Transverse colon (tissue), 4 donors: ENCODE data around the gene PACRGL. TPM values are rescaled to one million over a fixed set of nuclear protein-coding genes. Genes with fewer than 3 reads are reported as not detected.

ENCODE experiments used
- DNase-seq: peaks from one replicate; pipeline ENCODE4 v3.0.0-alpha.2; 2019
- H3K27ac ChIP-seq, 4 donors: fragments of 200-600 bp; sonication (generic); 2 replicates each; pipeline ENCODE4 v1.5.1; 2016 to 2018; ENCODE audit warnings: inconsistent platforms in 4 of 4
- H3K27me3 ChIP-seq: fragments of 200-600 bp; sonication (generic); 2 replicates; pipeline ENCODE4 v1.5.1; 2017; ENCODE audit warnings: inconsistent platforms
- H3K36me3 ChIP-seq, 4 donors: fragments of 200-600 bp; sonication (generic); 2 replicates each; pipeline ENCODE4 v1.5.1; 2017 to 2019; ENCODE audit warnings: inconsistent platforms in 4 of 4
- H3K4me1 ChIP-seq, 4 donors: fragments of 200-600 bp; sonication (generic); 2 replicates each; pipeline ENCODE4 v1.5.1; 2017 to 2020; ENCODE audit warnings: inconsistent platforms in 4 of 4
- H3K4me3 ChIP-seq, 4 donors: fragments of 200-600 bp; sonication (generic); 1 replicate in 1 of 4; 2 replicates in 3 of 4; pipeline versions ENCODE4 v1.5.1 to v1.6.1; 2017 to 2019; ENCODE audit warnings: inconsistent platforms in 4 of 4
- H3K9me3 ChIP-seq, 2 donors: fragments of 200-600 bp; sonication (generic); 2 replicates each; pipeline ENCODE4 v1.5.1; 2017 to 2019; ENCODE audit warnings: inconsistent platforms in 2 of 2
- EP300 ChIP-seq: sonication (generic); formaldehyde crosslinking; IDR thresholded peaks from one replicate; pipeline ENCODE4 v1.6.1; 2017; ENCODE audit warnings: antibody characterized with exemption, low read depth
- POLR2A ChIP-seq: fragments of 450-650 bp; IDR thresholded peaks from one replicate; pipeline ENCODE4 v1.6.1; 2016; ENCODE audit warnings: antibody characterized with exemption, mild to moderate bottlenecking, moderate library complexity
- POLR2AphosphoS5 ChIP-seq, 3 donors: sonication (generic); formaldehyde crosslinking; IDR thresholded peaks; one replicate each; pipeline ENCODE4 v1.6.1; 2016; ENCODE audit warnings: antibody characterized with exemption in 3 of 3
- WGBS, 2 donors: methylation state at CpG; one replicate each; pipeline ENCODE4 v1.1.5; 2018; ENCODE audit warnings: low coverage in 1 of 2; 5-methylcytosine and 5-hydroxymethylcytosine counted together
- in situ Hi-C, 4 donors: fragments of 200-750 bp; cut with MboI; loops; one replicate each; pipeline versions ENCODE4 v1.15.0 to v1.15.1; 2017; ENCODE audit warnings: low sequenced_read_pairs in 3 of 4, low pct_ligation_motif_present in 1 of 4, low pct_unique_long_range_greater_than_20kb in 1 of 4
- intact Hi-C: fragments of 100-400 bp; cut with DNase I; formaldehyde crosslinking; loops from one replicate; pipeline ENCODE4 v1.15.1; 2023; ENCODE audit warnings: low total_unique reads
- total RNA-seq, 4 donors: library from RNA; depleted of rRNA; stranded (reverse); fragments of >200 nt; gene quantifications; one replicate each; pipeline ENCODE4 v1.1.0, GENCODE V29; 2016
- TF ChIP-seq, protein P1 (sequence below), 5 experiments: fragments of 200-600 bp in 3 of 5; fragments of 450-650 bp in 2 of 5; sonication (generic) in 3 of 5; IDR thresholded peaks; 1 replicate in 2 of 5; 2 replicates in 3 of 5; pipeline ENCODE4 v1.5.1; 2016 to 2017; ENCODE audit warnings: antibody characterized with exemption in 5 of 5, inconsistent platforms in 3 of 5, mild to moderate bottlenecking in 2 of 5, moderate library complexity in 1 of 5

The PACRGL gene
- 10 to 100 TPM; 22.5 to 77.5 (median 40.1) TPM for total RNA-seq

DNA sequence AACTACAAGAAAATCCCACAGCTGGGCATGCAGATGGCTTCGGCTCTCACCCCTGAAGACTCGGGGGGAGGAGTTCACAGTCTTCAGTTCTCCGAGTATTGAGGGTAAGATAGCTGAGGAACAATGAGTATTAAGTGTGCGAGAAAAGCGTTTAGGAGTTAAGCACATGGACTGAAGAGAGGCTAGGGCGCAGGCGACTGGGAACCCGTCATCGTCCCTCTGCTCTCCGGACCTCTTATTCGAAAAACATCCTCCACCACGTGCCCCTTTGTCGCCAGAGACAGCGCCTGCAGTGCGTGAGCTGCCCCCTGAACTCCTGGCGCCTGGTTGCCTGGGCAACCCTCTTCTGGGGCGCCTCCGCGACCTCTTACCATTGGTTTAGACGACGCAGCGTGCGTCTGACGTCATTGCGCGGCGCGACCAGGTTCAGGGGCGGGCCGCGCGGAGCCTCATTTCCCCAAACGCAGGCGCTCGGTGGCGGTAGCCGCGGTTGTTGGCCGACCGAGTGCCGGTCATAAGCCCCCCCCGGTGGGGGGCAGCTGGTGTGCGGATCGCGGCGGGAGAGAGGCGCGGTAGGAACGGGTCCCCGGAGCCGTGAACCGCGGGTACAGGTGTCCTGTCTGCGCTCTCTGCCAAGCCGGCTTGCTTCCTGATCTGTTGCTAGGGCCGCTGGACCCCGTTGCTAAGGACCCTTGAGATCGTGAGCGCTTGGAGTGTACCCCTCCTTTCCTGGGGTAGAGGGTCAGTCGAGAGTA, at the start of gene PACRGL:
PACRGL (plus strand) TSS at position 452 of the 755 bp plus-strand sequence. CDS start 4,024 bp downstream, outside the sequence.
- H3K9me3 ChIP-seq = no peaks in the 10 kb centered on the region
- peak; percentile 71 for TF ChIP-seq POLR2A
- TF ChIP-seq EP300 = no peak
- TF ChIP-seq POLR2AphosphoS5 (IDR thresholded peaks at IDR 0.05) = peak; percentile 67 to 78 (median 73)
- TF ChIP-seq, protein P1, sequence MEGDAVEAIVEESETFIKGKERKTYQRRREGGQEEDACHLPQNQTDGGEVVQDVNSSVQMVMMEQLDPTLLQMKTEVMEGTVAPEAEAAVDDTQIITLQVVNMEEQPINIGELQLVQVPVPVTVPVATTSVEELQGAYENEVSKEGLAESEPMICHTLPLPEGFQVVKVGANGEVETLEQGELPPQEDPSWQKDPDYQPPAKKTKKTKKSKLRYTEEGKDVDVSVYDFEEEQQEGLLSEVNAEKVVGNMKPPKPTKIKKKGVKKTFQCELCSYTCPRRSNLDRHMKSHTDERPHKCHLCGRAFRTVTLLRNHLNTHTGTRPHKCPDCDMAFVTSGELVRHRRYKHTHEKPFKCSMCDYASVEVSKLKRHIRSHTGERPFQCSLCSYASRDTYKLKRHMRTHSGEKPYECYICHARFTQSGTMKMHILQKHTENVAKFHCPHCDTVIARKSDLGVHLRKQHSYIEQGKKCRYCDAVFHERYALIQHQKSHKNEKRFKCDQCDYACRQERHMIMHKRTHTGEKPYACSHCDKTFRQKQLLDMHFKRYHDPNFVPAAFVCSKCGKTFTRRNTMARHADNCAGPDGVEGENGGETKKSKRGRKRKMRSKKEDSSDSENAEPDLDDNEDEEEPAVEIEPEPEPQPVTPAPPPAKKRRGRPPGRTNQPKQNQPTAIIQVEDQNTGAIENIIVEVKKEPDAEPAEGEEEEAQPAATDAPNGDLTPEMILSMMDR (IDR thresholded peaks at IDR 0.05) = no peak
- peak within 1 kb of the TSS; percentile 93 to 99 (median 96) for H3K4me3 ChIP-seq
- H3K4me1 ChIP-seq = peaks cover 6 to 19% (median 14%) of the 10 kb centered on the region in 4 donors
- DNase-seq = peak; percentile 95
- H3K27ac ChIP-seq = peak within 1 kb of the TSS; percentile 82 to 94 (median 87)
- intact Hi-C loops (no loop called here), in situ Hi-C loops (no loop called here)
- H3K27me3 ChIP-seq = no peaks in the 10 kb centered on the region
- WGBS, 2 donors = 0% methylated on average over 3 to 60 of the region's 60 CpGs
- peaks cover 0 to 4% (median 0%) of the 10 kb centered on the region in 4 donors for H3K36me3 ChIP-seq

DNA sequence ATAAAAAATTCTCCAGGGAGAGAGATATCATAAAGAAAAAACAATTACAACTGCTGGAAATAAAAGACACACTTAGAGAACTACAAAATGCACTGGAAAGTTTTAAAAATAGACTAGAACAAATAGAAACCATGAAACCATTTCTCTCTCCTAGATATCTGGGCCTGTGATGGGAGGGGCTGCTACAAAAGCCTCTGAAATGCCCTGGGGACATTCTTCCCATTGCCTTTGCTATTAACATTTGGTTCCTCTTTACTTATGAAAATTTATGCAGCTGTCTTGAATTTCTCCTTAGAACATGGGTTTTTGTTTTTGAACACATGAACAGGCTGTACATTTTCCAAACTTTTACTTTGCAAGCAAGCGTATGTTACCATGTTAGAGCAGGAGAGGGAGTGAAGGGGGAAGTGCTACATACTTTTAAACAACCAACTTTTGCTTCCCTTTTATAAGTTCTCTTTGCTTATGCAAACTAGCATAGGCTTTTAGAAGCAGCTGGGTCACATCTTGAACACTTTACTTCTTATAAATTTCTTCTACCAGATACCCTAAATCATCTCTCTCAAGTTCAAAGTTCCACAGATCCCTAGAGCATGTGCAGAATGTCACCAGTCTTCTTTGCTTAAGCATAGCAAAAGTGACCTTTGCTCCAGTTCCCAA, 47.9 kb upstream of the PACRGL start:
- in situ Hi-C loops (loop anchor here in 1 of 4 donors (25.0 kb wide), 1 partner anchor 1965 kb away; no protein-coding TSS in a partner anchor), intact Hi-C loops (no loop called here)
- no peak overlapping the region for H3K27ac ChIP-seq
- no peaks in the 10 kb centered on the region for H3K9me3 ChIP-seq
- 38 to 81% methylated on average over 1 of the region's 1 CpG for WGBS, 2 donors
- no peak for DNase-seq
- H3K4me3 ChIP-seq = no peak overlapping the region
- no peak for TF ChIP-seq EP300
- TF ChIP-seq POLR2A = no peak
- TF ChIP-seq, protein P1 (IDR thresholded peaks at IDR 0.05) = no peak
- no peak for TF ChIP-seq POLR2AphosphoS5 (IDR thresholded peaks at IDR 0.05)
- H3K36me3 ChIP-seq = no peaks in the 10 kb centered on the region
- H3K27me3 ChIP-seq = no peaks in the 10 kb centered on the region
- H3K4me1 ChIP-seq = no peaks in the 10 kb centered on the region

DNA sequence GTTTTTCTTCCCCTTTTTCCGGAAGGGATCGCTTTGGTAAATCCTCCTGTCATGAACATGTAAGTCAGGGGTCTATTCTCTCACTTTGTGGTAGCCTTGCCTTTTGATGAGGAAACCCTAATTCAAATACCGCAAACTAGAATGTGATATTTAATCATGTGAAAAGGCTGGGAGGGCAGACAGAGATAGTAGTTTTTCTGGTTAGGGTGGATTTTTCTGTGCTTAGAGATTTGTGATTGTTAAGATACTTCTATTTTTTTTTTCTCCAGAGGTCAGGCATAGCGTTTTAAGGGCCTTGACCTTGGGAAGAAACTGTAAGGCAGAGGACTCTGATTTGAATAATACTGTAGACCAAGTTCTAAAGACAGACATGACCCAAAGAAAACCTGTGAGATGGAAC, 41.8 kb upstream of the PACRGL start:
- Histone ChIP-seq H3K36me3 (no peaks in the 10 kb centered on the region), H3K27me3 (no peaks in the 10 kb centered on the region), H3K9me3 (no peaks in the 10 kb centered on the region), H3K4me1 (no peaks in the 10 kb centered on the region), H3K4me3 (no peak overlapping the region), H3K27ac (no peak overlapping the region)
- in situ Hi-C loops (loop anchor here in 1 of 4 donors (25.0 kb wide), 1 partner anchor 1971 kb away; no protein-coding TSS in a partner anchor), intact Hi-C loops (no loop called here)
- no peak for DNase-seq
- 70 to 76% methylated on average over 4 of the region's 4 CpGs for WGBS, 2 donors
- TF ChIP-seq POLR2A = no peak
- no peak for TF ChIP-seq POLR2AphosphoS5 (IDR thresholded peaks at IDR 0.05)
- TF ChIP-seq EP300 = no peak
- TF ChIP-seq, protein P1 (IDR thresholded peaks at IDR 0.05) = no peak

DNA sequence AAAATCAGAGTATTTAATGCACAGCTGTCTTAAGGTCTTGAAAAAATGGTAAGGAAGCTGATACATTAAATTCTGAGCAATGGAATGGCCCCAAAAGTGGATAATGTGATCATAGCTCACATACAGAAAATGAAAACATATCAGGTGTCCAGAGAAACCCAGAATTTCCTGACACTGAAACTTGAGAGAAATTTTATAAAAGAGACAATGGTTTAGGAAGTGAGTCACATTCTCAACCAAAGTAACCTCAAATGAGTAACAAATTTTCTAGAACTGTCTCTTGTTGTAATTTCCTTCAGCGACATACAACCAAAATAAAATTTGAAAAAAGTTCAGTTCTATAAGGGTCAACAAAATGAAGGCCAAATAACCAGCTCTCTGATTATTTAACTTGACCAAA, 37.4 kb upstream of the PACRGL start:
- in situ Hi-C loops = loop anchor here in 1 of 4 donors (25.0 kb wide), 1 partner anchor 1976 kb away; no protein-coding TSS in a partner anchor
- 0% methylated on average over 1 of the region's 1 CpG for WGBS, 2 donors

More for the DNA sequence above, 37.4 kb upstream of the PACRGL start:
- H3K4me1 ChIP-seq = no peaks in the 10 kb centered on the region
- intact Hi-C loops = no loop called here
- no peaks in the 10 kb centered on the region for H3K27me3 ChIP-seq
- no peaks in the 10 kb centered on the region for H3K36me3 ChIP-seq
- no peak overlapping the region for H3K4me3 ChIP-seq
- TF ChIP-seq POLR2A = no peak
- TF ChIP-seq, protein P1 (IDR thresholded peaks at IDR 0.05) = no peak
- TF ChIP-seq POLR2AphosphoS5 (IDR thresholded peaks at IDR 0.05) = no peak
- no peak for TF ChIP-seq EP300
- DNase-seq = no peak
- no peaks in the 10 kb centered on the region for H3K9me3 ChIP-seq
- H3K27ac ChIP-seq = no peak overlapping the region
